HEK293 (cell line): ENCODE data around the gene PAM.

Experiments
- CTCF ChIA-PET: fragments of 350-600 bp; formaldehyde crosslinking; extraction: SDS; loops from one replicate; lab custom pipeline; 2021; ENCODE audit warnings: antibody characterized with exemption; lab: Yijun Ruan, JAX
- POLR2A ChIA-PET: fragments of 300-600 bp; formaldehyde crosslinking; extraction: SDS; loops from one replicate; lab custom pipeline; 2020; ENCODE audit warnings: antibody characterized with exemption, inconsistent platforms; lab: Yijun Ruan, JAX
- H3K27ac ChIP-seq: fragments of 200-500 bp; sonication (Bioruptor generic); 2 replicates; pipeline ENCODE4 v1.5.1; 2014; ENCODE audit warnings: low read depth, low read length, control low read depth, inconsistent platforms; ENCODE audit errors: extremely low read depth
- H3K36me3 ChIP-seq, 2 experiments: fragments of 200-500 bp in 1 of 2; sonication (Bioruptor generic) in 1 of 2; 1 replicate in 1 of 2; 2 replicates in 1 of 2; pipeline ENCODE4 v1.5.1; 2014 to 2017; ENCODE audit warnings: inconsistent platforms in 2 of 2, low read length in 2 of 2; ENCODE audit not compliant: control insufficient read depth in 2 of 2, insufficient read depth in 1 of 2
- H3K4me1 ChIP-seq: fragments of 200-500 bp; sonication (Bioruptor generic); 2 replicates; pipeline ENCODE4 v1.5.1; 2014; ENCODE audit warnings: mild to moderate bottlenecking, low read length, inconsistent platforms; ENCODE audit not compliant: control insufficient read depth, insufficient read depth
- H3K4me3 ChIP-seq: 2 replicates; pipeline ENCODE4 v1.5.1; 2011; ENCODE audit warnings: low read depth, mild to moderate bottlenecking, control low read depth, low read length, moderate library complexity
- H3K9me3 ChIP-seq: fragments of 200-500 bp; sonication (Bioruptor generic); 2 replicates; pipeline ENCODE4 v1.5.1; 2014; ENCODE audit warnings: low read depth, low read length, inconsistent platforms; ENCODE audit not compliant: control insufficient read depth, insufficient read depth
- AEBP2 ChIP-seq: fragments of 450-650 bp; formaldehyde crosslinking; IDR thresholded peaks from 2 replicates; pipeline ENCODE4 v1.5.1; 2016; ENCODE audit warnings: missing biosample characterization, missing genetic modification characterization, borderline replicate concordance
- GLIS1 ChIP-seq: fragments of 450-650 bp; formaldehyde crosslinking; IDR thresholded peaks from 2 replicates; pipeline ENCODE4 v1.5.1; 2016; ENCODE audit warnings: missing biosample characterization, missing genetic modification characterization
- KLF16 ChIP-seq: fragments of 450-650 bp; formaldehyde crosslinking; IDR thresholded peaks from 2 replicates; pipeline ENCODE4 v1.5.1; 2017; ENCODE audit warnings: missing biosample characterization, missing genetic modification characterization
- MZF1 ChIP-seq: fragments of 450-650 bp; formaldehyde crosslinking; IDR thresholded peaks from 2 replicates; pipeline ENCODE4 v1.5.1; 2017; ENCODE audit warnings: missing biosample characterization, missing genetic modification characterization, borderline replicate concordance
- SCRT1 ChIP-seq: fragments of 450-650 bp; formaldehyde crosslinking; IDR thresholded peaks from 2 replicates; pipeline ENCODE4 v1.5.1; 2016; ENCODE audit warnings: missing biosample characterization, missing genetic modification characterization, borderline replicate concordance
- ZFP41 ChIP-seq: fragments of 450-650 bp; formaldehyde crosslinking; IDR thresholded peaks from 2 replicates; pipeline ENCODE4 v1.5.1; 2016; ENCODE audit warnings: missing biosample characterization, missing genetic modification characterization, borderline replicate concordance
- ZNF112 ChIP-seq: fragments of 450-650 bp; formaldehyde crosslinking; IDR thresholded peaks from 2 replicates; pipeline ENCODE4 v1.5.0; 2017; ENCODE audit warnings: missing biosample characterization, missing genetic modification characterization
- ZNF148 ChIP-seq: fragments of 450-650 bp; formaldehyde crosslinking; IDR thresholded peaks from 2 replicates; pipeline ENCODE4 v1.5.0; 2017; ENCODE audit warnings: missing biosample characterization, missing genetic modification characterization, borderline replicate concordance
- ZNF175 ChIP-seq: fragments of 450-650 bp; formaldehyde crosslinking; IDR thresholded peaks from 2 replicates; pipeline ENCODE4 v1.5.1; 2016; ENCODE audit warnings: missing biosample characterization, missing genetic modification characterization
- ZNF23 ChIP-seq: fragments of 450-650 bp; formaldehyde crosslinking; IDR thresholded peaks from 2 replicates; pipeline ENCODE4 v1.5.1; 2016; ENCODE audit warnings: missing biosample characterization, missing genetic modification characterization, borderline replicate concordance
- ZNF366 ChIP-seq: fragments of 450-650 bp; formaldehyde crosslinking; conservative IDR thresholded peaks from 2 replicates; pipeline ENCODE4 v1.5.1; 2016; ENCODE audit warnings: missing biosample characterization, missing genetic modification characterization
- ZNF394 ChIP-seq: fragments of 450-650 bp; formaldehyde crosslinking; IDR thresholded peaks from 2 replicates; pipeline ENCODE4 v1.5.1; 2016; ENCODE audit warnings: missing biosample characterization, missing genetic modification characterization, mild to moderate bottlenecking, moderate library complexity, borderline replicate concordance
- ZNF501 ChIP-seq: fragments of 450-650 bp; formaldehyde crosslinking; IDR thresholded peaks from 2 replicates; pipeline ENCODE4 v1.5.1; 2016; ENCODE audit warnings: missing biosample characterization, missing genetic modification characterization
- ZNF530 ChIP-seq: fragments of 450-650 bp; formaldehyde crosslinking; IDR thresholded peaks from 2 replicates; pipeline ENCODE4 v1.5.1; 2016; ENCODE audit warnings: low read depth, missing biosample characterization, missing genetic modification characterization
- ZNF544 ChIP-seq: fragments of 450-650 bp; formaldehyde crosslinking; IDR thresholded peaks from 2 replicates; pipeline ENCODE4 v1.5.0; 2017; ENCODE audit warnings: missing biosample characterization, missing genetic modification characterization
- ZNF600 ChIP-seq: fragments of 450-650 bp; formaldehyde crosslinking; IDR thresholded peaks from 2 replicates; pipeline ENCODE4 v1.5.1; 2016; ENCODE audit warnings: missing biosample characterization, missing genetic modification characterization
- ZNF621 ChIP-seq: fragments of 450-650 bp; formaldehyde crosslinking; IDR thresholded peaks from 2 replicates; pipeline ENCODE4 v1.5.1; 2017; ENCODE audit warnings: missing biosample characterization, missing genetic modification characterization
- ZNF76 ChIP-seq: fragments of 450-650 bp; formaldehyde crosslinking; IDR thresholded peaks from 2 replicates; pipeline ENCODE4; 2016; ENCODE audit warnings: low read depth, missing biosample characterization, missing genetic modification characterization, borderline replicate concordance
- ZNF768 ChIP-seq: fragments of 450-650 bp; formaldehyde crosslinking; IDR thresholded peaks from 2 replicates; pipeline ENCODE4 v1.5.1; 2018; ENCODE audit warnings: missing biosample characterization, mild to moderate bottlenecking, missing genetic modification characterization
- TF ChIP-seq, protein P1 (sequence below): fragments of 450-650 bp; IDR thresholded peaks from 2 replicates; pipeline ENCODE4 v1.5.1; 2018; ENCODE audit warnings: missing biosample characterization, missing genetic modification characterization
- TF ChIP-seq, protein P2 (sequence below): fragments of 450-650 bp; formaldehyde crosslinking; IDR thresholded peaks from 2 replicates; pipeline ENCODE4 v1.5.1; 2016; ENCODE audit warnings: missing biosample characterization, missing genetic modification characterization
- TF ChIP-seq, protein P3 (sequence below): fragments of 450-650 bp; formaldehyde crosslinking; IDR thresholded peaks from 2 replicates; pipeline ENCODE4 v1.5.1; 2016; ENCODE audit warnings: missing biosample characterization, missing genetic modification characterization, low read depth
- TF ChIP-seq, protein P4 (sequence below): fragments of 450-650 bp; formaldehyde crosslinking; IDR thresholded peaks from 2 replicates; pipeline ENCODE4 v1.5.1; 2016; ENCODE audit warnings: missing biosample characterization, missing genetic modification characterization

Gene PAM

DNA sequence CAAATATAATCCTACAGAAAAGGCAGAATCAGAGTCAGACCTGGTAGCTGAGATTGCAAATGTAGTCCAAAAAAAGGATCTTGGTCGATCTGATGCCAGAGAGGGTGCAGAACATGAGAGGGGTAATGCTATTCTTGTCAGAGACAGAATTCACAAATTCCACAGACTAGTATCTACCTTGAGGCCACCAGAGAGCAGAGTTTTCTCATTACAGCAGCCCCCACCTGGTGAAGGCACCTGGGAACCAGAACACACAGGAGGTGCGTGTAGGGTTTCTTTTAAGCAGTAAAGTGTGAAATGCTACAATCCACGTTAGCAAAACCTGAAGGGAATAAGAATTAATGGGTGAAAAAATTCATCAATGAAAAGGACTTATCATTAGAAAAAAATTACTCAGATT, 219.1 kb downstream of the PAM start (continued):
- no peak for TF ChIP-seq ZNF148

- CTCF ChIA-PET = interaction anchor here (2.9 kb wide), 1 partner anchor 194 kb away, joined by 8 read pairs; no protein-coding TSS in a partner anchor
- TF ChIP-seq ZNF366 (tag by site-specific recombination) (no peak), ZFP41 (tag by site-specific recombination) (no peak), ZNF175 (tag by site-specific recombination) (no peak), ZNF23 (tag by site-specific recombination) (no peak), ZNF544 (no peak), ZNF600 (no peak), SCRT1 (tag by site-specific recombination) (no peak), GLIS1 (tag by site-specific recombination) (no peak), ZNF112 (tag by site-specific recombination) (no peak), ZNF530 (tag by site-specific recombination) (no peak), MZF1 (tag by site-specific recombination) (no peak)
- TF ChIP-seq, protein P1, sequence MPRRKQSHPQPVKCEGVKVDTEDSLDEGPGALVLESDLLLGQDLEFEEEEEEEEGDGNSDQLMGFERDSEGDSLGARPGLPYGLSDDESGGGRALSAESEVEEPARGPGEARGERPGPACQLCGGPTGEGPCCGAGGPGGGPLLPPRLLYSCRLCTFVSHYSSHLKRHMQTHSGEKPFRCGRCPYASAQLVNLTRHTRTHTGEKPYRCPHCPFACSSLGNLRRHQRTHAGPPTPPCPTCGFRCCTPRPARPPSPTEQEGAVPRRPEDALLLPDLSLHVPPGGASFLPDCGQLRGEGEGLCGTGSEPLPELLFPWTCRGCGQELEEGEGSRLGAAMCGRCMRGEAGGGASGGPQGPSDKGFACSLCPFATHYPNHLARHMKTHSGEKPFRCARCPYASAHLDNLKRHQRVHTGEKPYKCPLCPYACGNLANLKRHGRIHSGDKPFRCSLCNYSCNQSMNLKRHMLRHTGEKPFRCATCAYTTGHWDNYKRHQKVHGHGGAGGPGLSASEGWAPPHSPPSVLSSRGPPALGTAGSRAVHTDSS = no peak
- TF ChIP-seq, protein P2, sequence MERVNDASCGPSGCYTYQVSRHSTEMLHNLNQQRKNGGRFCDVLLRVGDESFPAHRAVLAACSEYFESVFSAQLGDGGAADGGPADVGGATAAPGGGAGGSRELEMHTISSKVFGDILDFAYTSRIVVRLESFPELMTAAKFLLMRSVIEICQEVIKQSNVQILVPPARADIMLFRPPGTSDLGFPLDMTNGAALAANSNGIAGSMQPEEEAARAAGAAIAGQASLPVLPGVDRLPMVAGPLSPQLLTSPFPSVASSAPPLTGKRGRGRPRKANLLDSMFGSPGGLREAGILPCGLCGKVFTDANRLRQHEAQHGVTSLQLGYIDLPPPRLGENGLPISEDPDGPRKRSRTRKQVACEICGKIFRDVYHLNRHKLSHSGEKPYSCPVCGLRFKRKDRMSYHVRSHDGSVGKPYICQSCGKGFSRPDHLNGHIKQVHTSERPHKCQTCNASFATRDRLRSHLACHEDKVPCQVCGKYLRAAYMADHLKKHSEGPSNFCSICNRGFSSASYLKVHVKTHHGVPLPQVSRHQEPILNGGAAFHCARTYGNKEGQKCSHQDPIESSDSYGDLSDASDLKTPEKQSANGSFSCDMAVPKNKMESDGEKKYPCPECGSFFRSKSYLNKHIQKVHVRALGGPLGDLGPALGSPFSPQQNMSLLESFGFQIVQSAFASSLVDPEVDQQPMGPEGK = no peak
- TF ChIP-seq, all 188 proteins: peak for 0
- H3K27ac ChIP-seq = no peak overlapping the region
- no peaks in the 10 kb centered on the region for H3K9me3 ChIP-seq
- POLR2A ChIA-PET = no interaction called here
- H3K4me1 ChIP-seq = no peaks in the 10 kb centered on the region
- no peak overlapping the region for H3K4me3 ChIP-seq
- H3K36me3 ChIP-seq = no peaks in the 10 kb centered on the region
These were observed 219.9 kb downstream of the PAM start for GRCh38 chr5:102975045-102975444.

DNA sequence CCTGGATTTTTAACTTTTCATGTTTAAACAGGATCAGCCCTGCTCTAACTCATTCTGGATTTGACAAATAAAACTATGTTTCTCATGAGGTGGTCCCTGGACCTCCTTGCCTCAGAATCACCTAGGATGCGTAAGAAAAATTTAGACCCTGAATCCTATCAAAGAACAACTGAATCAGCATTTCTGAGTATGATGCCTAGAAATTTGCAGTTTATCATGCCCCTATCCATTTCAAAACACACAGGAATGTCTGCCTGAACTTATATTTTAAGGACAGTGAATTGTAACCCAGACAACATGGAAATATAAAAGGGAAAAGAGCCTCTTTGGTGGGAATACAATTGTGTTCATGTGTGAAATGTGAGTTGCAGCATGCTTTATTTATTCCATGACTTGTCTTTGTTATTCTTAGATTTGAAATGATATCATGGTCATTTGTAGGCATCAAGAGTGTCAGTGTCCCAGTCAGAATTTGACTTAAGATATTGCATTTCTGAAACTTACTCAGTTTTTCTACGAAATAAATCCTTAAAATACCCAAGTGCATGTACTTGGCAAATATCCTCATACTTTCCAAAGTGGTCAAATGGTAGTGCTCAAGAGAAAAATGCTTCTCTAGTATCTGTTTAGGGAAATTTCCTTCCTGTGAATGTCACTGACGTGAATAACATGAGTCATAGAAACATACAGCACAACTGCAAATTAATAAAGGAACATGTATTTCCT, 220.5 kb downstream of the PAM start:
- no peaks in the 10 kb centered on the region for H3K36me3 ChIP-seq
- TF ChIP-seq, protein P3, sequence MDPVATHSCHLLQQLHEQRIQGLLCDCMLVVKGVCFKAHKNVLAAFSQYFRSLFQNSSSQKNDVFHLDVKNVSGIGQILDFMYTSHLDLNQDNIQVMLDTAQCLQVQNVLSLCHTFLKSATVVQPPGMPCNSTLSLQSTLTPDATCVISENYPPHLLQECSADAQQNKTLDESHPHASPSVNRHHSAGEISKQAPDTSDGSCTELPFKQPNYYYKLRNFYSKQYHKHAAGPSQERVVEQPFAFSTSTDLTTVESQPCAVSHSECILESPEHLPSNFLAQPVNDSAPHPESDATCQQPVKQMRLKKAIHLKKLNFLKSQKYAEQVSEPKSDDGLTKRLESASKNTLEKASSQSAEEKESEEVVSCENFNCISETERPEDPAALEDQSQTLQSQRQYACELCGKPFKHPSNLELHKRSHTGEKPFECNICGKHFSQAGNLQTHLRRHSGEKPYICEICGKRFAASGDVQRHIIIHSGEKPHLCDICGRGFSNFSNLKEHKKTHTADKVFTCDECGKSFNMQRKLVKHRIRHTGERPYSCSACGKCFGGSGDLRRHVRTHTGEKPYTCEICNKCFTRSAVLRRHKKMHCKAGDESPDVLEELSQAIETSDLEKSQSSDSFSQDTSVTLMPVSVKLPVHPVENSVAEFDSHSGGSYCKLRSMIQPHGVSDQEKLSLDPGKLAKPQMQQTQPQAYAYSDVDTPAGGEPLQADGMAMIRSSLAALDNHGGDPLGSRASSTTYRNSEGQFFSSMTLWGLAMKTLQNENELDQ (tag by site-specific recombination) = no peak
- TF ChIP-seq AEBP2 = no peak
- no peak for TF ChIP-seq ZNF768 (tag by site-specific recombination)
- TF ChIP-seq GLIS1 (tag by site-specific recombination) = no peak
- no peak for TF ChIP-seq KLF16 (tag by site-specific recombination)
- TF ChIP-seq ZNF621 = no peak
- TF ChIP-seq, protein P4, sequence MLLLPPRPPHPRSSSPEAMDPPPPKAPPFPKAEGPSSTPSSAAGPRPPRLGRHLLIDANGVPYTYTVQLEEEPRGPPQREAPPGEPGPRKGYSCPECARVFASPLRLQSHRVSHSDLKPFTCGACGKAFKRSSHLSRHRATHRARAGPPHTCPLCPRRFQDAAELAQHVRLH (tag by site-specific recombination) = no peak
- TF ChIP-seq ZNF394 (tag by site-specific recombination) = no peak
- TF ChIP-seq ZNF501 (tag by site-specific recombination) = no peak
- TF ChIP-seq ZNF76 (tag by site-specific recombination) = no peak

More for the DNA sequence above, 220.5 kb downstream of the PAM start:
- no peaks in the 10 kb centered on the region for H3K4me1 ChIP-seq
- H3K4me3 ChIP-seq = no peak overlapping the region
- POLR2A ChIA-PET = no interaction called here
- no peak overlapping the region for H3K27ac ChIP-seq
- no peaks in the 10 kb centered on the region for H3K9me3 ChIP-seq
- CTCF ChIA-PET = interaction anchor here (0.6 to 2.9 kb wide), 2 partner anchors 37 to 195 kb away, joined by 3 to 8 read pairs; no protein-coding TSS in a partner anchor
